Esophagus squamous epithelium (tissue), 5 donors: ENCODE measurements around the gene MEIS2. TPM values are rescaled to one million over a fixed set of nuclear protein-coding genes. Genes with fewer than 3 reads are reported as not detected.

Experiments
- DNase-seq: peaks from one replicate; lab custom pipeline; 2025; lab: John Stamatoyannopoulos, UW
- H3K27ac ChIP-seq, 4 donors: fragments of 200-600 bp; sonication (generic); one replicate each; pipeline ENCODE4 v1.5.1; 2016 to 2019; ENCODE audit warnings: mild to moderate bottlenecking in 1 of 4
- H3K27me3 ChIP-seq, 4 donors: fragments of 200-600 bp; sonication (generic); 1 replicate in 3 of 4; 2 replicates in 1 of 4; pipeline versions ENCODE4 v1.5.1 to v1.6.0; 2017 to 2021; ENCODE audit warnings: antibody characterized with exemption in 1 of 4
- H3K36me3 ChIP-seq, 3 donors: fragments of 200-600 bp; sonication (generic); one replicate each; pipeline ENCODE4 v1.5.1; 2016 to 2019
- H3K4me1 ChIP-seq, 3 donors: fragments of 200-600 bp; sonication (generic); one replicate each; pipeline ENCODE4 v1.5.1; 2017 to 2019
- H3K4me3 ChIP-seq, 4 donors: fragments of 200-600 bp; sonication (generic); 1 replicate in 3 of 4; 2 replicates in 1 of 4; pipeline ENCODE4 v1.5.1; 2016 to 2019; ENCODE audit warnings: mild to moderate bottlenecking in 2 of 4, moderate library complexity in 1 of 4
- H3K9me3 ChIP-seq, 3 donors: fragments of 200-600 bp; sonication (generic); one replicate each; pipeline ENCODE4 v1.5.1; 2016 to 2019
- CTCF ChIP-seq, 6 experiments: fragments of 450-650 bp in 4 of 6; fragments of 200-600 bp in 2 of 6; sonication (generic) in 2 of 6; IDR thresholded peaks; one replicate each; pipeline ENCODE4 v1.5.1; 2016 to 2019; ENCODE audit warnings: antibody characterized with exemption in 6 of 6, mild to moderate bottlenecking in 4 of 6, moderate library complexity in 4 of 6
- POLR2A ChIP-seq, 4 donors: fragments of 450-650 bp; IDR thresholded peaks; one replicate each; pipeline ENCODE4 v1.6.1; 2017; ENCODE audit warnings: antibody characterized with exemption in 4 of 4, mild to moderate bottlenecking in 4 of 4, moderate library complexity in 3 of 4
- WGBS, 2 donors: methylation state at CpG; one replicate each; pipeline ENCODE4 v1.1.5; 2018; 5-methylcytosine and 5-hydroxymethylcytosine counted together
- intact Hi-C: fragments of 100-400 bp; cut with DNase I; formaldehyde crosslinking; loops from one replicate; pipeline ENCODE4 v1.15.0; 2022
- total RNA-seq, 4 donors: library from RNA; depleted of rRNA; stranded (reverse); fragments of >200 nt; gene quantifications; one replicate each; pipeline ENCODE4 v1.1.0, GENCODE V29; 2016
- donor health status: DM: yes; HTN: yes; CAD: no.

The MEIS2 gene
- total RNA-seq, 4 donors from 2014 or later, result 6.6 to 26.3 (median 9.9) TPM

DNA sequence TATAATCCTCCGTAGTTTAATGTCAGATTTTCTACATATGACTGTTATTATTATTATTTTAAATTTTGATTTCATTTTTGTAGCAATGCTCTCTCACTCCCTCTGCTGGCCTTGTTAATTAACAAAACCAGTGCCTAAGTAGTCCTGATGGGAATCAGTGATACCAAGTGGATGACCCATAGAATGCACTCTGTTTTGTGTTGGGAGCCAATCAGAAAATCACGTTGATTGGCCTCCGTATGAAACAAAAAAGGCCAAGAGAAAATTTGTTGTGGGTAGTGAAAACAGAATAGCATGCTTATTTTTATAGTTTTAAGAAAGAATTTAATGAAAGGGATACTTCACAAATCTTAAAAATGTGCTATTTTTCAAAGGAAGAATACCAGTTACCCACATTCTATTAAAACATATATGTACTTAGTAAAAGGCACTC, 34.4 kb upstream of the MEIS2 start:
- TF ChIP-seq POLR2A (IDR thresholded peaks at IDR 0.05) (no peak), CTCF (IDR thresholded peaks at IDR 0.05) (peak; percentile 33 to 77 (median 67))
- intact Hi-C loops, result loop anchor here (5.0 kb wide), 1 partner anchor 247 kb away; no protein-coding TSS in a partner anchor
- 20 to 23% methylated on average over 3 of the region's 3 CpGs for WGBS, 2 donors
- H3K4me3 ChIP-seq, result no peak overlapping the region
- no peaks in the 10 kb centered on the region for H3K9me3 ChIP-seq
- H3K36me3 ChIP-seq, result no peaks in the 10 kb centered on the region
- H3K27ac ChIP-seq, result no peak overlapping the region
- no peaks in the 10 kb centered on the region for H3K4me1 ChIP-seq
- H3K27me3 ChIP-seq, result no peaks in the 10 kb centered on the region
- no peak for DNase-seq

DNA sequence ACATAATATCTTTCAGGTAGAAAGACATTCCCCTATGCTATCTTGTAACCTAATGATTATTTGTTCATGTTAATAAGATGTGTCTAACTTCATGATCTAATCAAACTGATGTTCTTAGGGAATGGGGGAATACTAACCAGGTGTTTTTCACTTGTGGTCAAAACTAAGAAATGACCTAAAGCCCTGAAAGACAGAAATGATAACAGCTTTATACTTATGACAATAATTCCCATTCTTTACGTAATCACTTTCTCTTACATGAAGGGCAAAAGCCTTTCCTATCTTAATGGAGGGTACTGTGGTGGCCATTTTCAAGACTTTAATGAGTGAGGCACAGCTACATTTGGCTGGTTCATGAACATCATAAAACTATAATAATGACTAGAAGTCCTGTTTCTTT, 33.9 kb upstream of the MEIS2 start:
- Histone ChIP-seq H3K9me3 (no peaks in the 10 kb centered on the region), H3K36me3 (no peaks in the 10 kb centered on the region), H3K27me3 (peaks cover 0 to under 1% (median 0%) of the 10 kb centered on the region in 4 donors), H3K27ac (no peak overlapping the region), H3K4me3 (no peak overlapping the region), H3K4me1 (no peaks in the 10 kb centered on the region)
- no peak for DNase-seq
- TF ChIP-seq CTCF (IDR thresholded peaks at IDR 0.05) (no peak), POLR2A (IDR thresholded peaks at IDR 0.05) (no peak)
- intact Hi-C loops, result loop anchor here (5.0 kb wide), 1 partner anchor 247 kb away; no protein-coding TSS in a partner anchor
- WGBS, 2 donors, result 58 to 83% methylated on average over 1 of the region's 1 CpG

DNA sequence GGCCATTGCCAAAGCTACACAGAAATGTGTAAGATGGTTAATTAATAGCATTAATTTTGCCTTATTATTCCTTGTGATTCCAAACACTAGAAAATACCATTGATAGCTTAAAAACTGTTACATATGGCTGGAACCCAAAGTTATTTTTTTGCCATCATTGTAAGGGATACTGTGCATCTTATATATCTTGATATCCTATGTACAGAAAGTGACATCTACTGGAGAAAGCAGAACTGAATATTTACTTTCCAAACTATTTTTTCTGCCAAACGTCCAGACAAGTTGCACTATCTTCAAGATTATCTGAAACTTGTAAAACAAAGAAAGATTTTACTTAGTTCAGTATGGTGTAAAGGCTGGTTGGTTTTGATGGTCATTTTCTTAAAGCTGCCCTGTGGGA, 33.3 kb upstream of the MEIS2 start:
- Histone ChIP-seq H3K27me3 (peaks cover 0 to 5% (median 0%) of the 10 kb centered on the region in 4 donors), H3K36me3 (no peaks in the 10 kb centered on the region), H3K9me3 (no peaks in the 10 kb centered on the region), H3K4me1 (no peaks in the 10 kb centered on the region), H3K4me3 (no peak overlapping the region), H3K27ac (no peak overlapping the region)
- intact Hi-C loops, result loop anchor here (5.0 kb wide), 1 partner anchor 246 kb away; no protein-coding TSS in a partner anchor
- no peak for DNase-seq
- TF ChIP-seq POLR2A (IDR thresholded peaks at IDR 0.05) (no peak), CTCF (IDR thresholded peaks at IDR 0.05) (peak in 5 of 6 experiments; percentile 20 to 51 (median 36))
- WGBS, 2 donors, result 0% methylated on average over 1 of the region's 1 CpG

DNA sequence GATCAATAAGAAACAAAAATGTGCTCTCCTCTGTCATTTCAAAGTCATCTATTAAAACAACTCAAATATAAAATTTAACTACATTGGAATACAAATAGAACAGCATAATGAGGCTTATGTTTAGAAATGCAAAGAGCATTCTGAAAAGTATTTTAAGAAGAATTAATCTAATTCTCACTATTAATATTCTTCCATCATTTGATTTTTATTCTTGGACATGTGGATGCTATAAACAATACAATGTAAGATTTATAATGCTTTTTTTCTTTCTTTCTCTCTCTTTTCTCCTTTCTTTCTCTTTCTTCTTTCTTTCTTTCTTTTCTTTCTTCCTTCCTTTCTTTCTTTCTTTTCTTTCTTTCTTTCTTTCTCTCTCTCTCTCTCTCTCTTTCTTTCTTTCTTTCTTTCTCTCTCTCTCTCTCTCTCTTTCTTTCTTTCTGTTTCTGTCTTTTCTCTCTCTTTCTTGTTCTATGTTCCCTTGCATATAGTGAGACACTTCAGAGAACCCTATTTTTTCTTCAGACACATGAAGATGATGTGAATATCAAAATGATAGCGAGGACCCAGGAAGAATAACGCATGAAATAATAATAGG, 32.6 kb upstream of the MEIS2 start:
- WGBS, 2 donors, result 88 to 90% methylated on average over 2 of the region's 2 CpGs
- Histone ChIP-seq H3K9me3 (no peaks in the 10 kb centered on the region), H3K27ac (no peak overlapping the region), H3K4me3 (no peak overlapping the region), H3K36me3 (no peaks in the 10 kb centered on the region), H3K4me1 (no peaks in the 10 kb centered on the region), H3K27me3 (peaks cover 0 to 5% (median 0%) of the 10 kb centered on the region in 4 donors)
- intact Hi-C loops, result loop anchor here (5.0 kb wide), 1 partner anchor 246 kb away; no protein-coding TSS in a partner anchor
- no peak for TF ChIP-seq POLR2A (IDR thresholded peaks at IDR 0.05)
- no peak for TF ChIP-seq CTCF (IDR thresholded peaks at IDR 0.05)
- no peak for DNase-seq

GRCh38 chr15:37131621-37132020, 31.3 kb upstream of the MEIS2 start:
- WGBS, 2 donors, result 35 to 45% methylated on average over 2 of the region's 2 CpGs

More at GRCh38 chr15:37131621-37132020, 31.3 kb upstream of the MEIS2 start:
- Histone ChIP-seq H3K27ac (no peak overlapping the region), H3K27me3 (peaks cover 0 to 5% (median 0%) of the 10 kb centered on the region in 4 donors), H3K9me3 (no peaks in the 10 kb centered on the region), H3K4me3 (no peak overlapping the region), H3K36me3 (no peaks in the 10 kb centered on the region), H3K4me1 (no peaks in the 10 kb centered on the region)
- intact Hi-C loops, result loop anchor here (5.0 kb wide), 1 partner anchor 244 kb away; no protein-coding TSS in a partner anchor
- TF ChIP-seq CTCF (IDR thresholded peaks at IDR 0.05) (no peak), POLR2A (IDR thresholded peaks at IDR 0.05) (no peak)
- DNase-seq, result no peak
